Omental fat pad (tissue), 4 donors: ENCODE measurements around the gene REV3L. TPM values are rescaled to one million over a fixed set of nuclear protein-coding genes. Genes with fewer than 3 reads are reported as not detected.
"Not testable (repeated sequence)": the region's sequence is repeated elsewhere in the genome, so short reads cannot be mapped to it uniquely, and the experiment has no call there.

Experiments used
- ATAC-seq: fragments of 150-250 bp; one replicate; pipeline ENCODE4 v1.9.1; 2016; ENCODE audit warnings: mild to moderate bottlenecking, moderate library complexity; ENCODE audit not compliant: low FRiP score
- DNase-seq: peaks from one replicate; pipeline ENCODE4 v3.0.0-alpha.2; 2019; ENCODE audit warnings: low spot score
- total RNA-seq, 4 donors: library from RNA; depleted of rRNA; stranded (reverse); fragments of >200 nt; gene quantifications; one replicate each; pipeline ENCODE4 v1.1.0, GENCODE V29; 2016
- TF ChIP-seq, protein P1 (sequence below), 3 donors: fragments of 450-650 bp; IDR thresholded peaks; one replicate each; pipeline ENCODE4 v1.5.1; 2016 to 2017; ENCODE audit warnings: antibody characterized with exemption in 3 of 3, mild to moderate bottlenecking in 3 of 3, moderate library complexity in 2 of 3

Gene REV3L
- total RNA-seq, 4 donors from 2014 or later: 55.5 to 111 (median 63.2) TPM

DNA sequence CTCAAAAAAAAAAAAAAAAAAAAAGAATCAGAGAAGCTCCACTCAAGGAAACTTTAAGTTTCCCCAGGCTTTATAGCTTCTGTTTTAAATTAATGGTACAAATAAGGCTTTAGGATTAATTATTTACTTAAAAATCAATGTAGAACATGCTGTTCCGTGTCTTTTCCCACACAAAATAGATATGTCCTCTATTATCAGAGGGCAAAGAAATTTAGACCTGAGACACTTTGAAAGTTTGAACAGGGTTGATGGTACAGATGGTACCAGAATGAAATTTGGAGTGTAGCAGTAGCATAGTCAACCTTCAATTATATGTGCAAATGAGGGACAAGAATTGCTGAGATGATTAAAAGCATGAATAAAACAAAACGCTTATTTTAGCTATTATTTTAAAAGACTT, 32.2 kb upstream of the REV3L start:
- TF ChIP-seq, protein P1, sequence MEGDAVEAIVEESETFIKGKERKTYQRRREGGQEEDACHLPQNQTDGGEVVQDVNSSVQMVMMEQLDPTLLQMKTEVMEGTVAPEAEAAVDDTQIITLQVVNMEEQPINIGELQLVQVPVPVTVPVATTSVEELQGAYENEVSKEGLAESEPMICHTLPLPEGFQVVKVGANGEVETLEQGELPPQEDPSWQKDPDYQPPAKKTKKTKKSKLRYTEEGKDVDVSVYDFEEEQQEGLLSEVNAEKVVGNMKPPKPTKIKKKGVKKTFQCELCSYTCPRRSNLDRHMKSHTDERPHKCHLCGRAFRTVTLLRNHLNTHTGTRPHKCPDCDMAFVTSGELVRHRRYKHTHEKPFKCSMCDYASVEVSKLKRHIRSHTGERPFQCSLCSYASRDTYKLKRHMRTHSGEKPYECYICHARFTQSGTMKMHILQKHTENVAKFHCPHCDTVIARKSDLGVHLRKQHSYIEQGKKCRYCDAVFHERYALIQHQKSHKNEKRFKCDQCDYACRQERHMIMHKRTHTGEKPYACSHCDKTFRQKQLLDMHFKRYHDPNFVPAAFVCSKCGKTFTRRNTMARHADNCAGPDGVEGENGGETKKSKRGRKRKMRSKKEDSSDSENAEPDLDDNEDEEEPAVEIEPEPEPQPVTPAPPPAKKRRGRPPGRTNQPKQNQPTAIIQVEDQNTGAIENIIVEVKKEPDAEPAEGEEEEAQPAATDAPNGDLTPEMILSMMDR (IDR thresholded peaks at IDR 0.05): no peak
- DNase-seq (no peak), ATAC-seq (no peak)

DNA sequence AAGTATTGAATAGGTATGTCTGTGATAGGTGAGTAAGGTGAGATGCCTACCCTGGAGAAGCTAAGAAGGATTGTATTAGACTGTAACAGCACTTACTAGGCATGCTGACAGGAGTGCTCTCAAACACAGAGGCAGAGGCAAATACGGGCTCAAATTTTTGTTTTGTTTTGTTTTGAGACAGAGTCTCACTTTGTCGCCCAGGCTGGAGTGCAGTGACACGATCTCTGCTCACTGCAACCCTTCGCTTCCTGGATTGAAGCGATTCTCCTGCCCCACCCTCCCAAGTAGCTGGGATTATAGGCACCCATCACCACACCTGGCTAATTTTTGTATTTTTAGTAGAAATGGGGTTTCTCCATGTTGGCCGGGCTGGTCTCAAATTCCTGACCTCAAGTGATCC, 31.5 kb upstream of the REV3L start:
- not testable (repeated sequence) for DNase-seq, ATAC-seq

DNA sequence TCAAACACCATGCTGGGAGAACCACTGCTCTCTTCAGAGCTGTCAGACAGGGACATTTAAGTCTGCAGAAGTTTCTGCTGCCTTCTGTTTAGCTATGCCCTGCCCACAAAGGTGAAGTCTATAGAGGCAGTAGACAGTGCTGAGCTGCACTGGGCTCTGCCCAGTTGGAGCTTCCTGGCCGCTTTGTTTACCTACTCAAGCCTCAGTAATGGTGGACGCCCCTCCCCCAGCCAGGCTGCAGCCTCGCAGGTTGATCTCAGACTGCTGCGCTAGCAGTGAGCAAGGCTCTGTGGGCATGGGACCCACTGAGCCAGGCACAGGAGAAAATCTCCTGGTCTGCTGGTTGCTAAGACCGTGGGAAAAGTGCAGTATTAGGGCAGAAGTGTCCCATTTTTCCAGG, 24.2 kb upstream of the REV3L start:
- not testable (repeated sequence) for DNase-seq, ATAC-seq

DNA sequence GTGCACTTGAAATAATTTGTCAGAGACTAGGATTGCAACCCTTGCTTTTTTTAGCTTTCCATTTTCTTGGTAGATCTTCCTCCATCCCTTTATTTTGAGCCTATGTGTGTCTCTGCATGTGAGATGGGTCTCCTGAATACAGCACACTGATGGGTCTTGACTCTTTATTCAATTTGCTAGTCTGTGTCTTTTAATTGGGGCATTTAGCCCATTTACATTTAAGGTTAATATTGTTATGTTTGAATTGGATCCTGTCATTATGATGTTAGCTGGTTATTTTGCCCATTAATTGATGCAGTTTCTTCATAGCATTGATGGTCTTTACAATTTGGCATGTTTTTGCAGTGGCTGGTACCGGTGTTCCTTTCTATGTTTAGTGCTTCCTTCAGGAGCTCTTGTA, 22.5 kb upstream of the REV3L start:
- not testable (repeated sequence) for DNase-seq, ATAC-seq

DNA sequence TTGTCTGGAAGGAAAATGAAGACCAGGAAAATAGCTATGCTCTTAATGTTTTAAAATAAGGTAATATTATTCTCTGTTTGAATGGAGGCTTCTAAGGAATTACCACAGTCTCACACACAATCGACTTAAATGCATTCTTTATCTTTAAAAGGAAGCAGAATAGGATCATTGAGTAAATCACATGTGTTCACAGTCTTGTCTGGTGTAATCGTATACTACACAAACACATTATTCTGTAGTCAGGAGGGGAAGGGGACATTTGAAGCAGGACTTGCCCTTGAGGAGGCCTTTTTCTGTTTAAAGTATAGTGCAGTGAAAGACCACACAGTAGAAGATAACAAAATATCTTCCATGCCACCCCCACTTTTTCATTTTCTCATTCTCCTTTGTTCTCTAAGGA, 20.6 kb upstream of the REV3L start:
- DNase-seq (no peak), ATAC-seq (no peak)
- TF ChIP-seq, protein P1 (IDR thresholded peaks at IDR 0.05): no peak

DNA sequence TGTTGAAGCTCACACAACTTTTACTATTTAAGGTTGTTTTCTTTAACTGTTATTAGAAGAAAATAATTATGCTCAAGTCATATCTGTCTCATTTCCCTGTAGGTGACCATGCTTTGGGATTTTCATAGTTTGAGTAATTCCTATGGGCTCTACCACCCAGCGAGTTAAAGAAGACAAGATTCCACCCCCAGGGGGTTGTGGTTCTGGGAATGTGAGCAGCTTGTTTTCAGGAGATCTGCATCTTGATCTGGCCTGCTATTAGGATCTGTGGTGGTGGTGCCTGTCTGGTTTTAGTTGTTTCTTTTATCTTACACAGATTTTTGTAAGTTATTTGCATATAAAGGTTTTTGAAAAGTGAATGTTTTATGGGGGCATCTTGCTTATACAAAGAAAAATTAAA, 20.2 kb upstream of the REV3L start:
- ATAC-seq: no peak

DNA sequence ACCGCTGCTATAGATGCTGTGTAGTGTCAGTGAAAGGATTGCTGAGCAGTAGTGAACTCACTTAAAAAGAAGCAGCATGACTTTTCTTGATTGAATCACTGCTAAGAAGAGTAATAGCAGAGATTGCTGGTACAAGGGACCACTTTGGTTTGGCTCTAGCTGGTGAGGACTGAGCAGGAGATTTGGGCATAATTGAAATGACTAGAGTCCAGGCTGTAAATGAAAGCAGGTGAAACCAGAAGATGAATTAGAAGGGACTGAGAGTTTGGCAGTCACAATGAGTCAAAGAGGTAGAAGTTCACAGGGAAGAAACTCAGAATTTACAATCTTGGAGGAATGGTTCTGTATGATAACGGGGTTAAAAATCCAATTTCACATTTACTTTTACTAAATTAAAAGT, 19.1 kb upstream of the REV3L start:
- DNase-seq (no peak), ATAC-seq (no peak)
- TF ChIP-seq, protein P1 (IDR thresholded peaks at IDR 0.05): no peak

More for the DNA sequence above, 20.2 kb upstream of the REV3L start:
- TF ChIP-seq, protein P1 (IDR thresholded peaks at IDR 0.05): no peak
- DNase-seq: no peak

DNA sequence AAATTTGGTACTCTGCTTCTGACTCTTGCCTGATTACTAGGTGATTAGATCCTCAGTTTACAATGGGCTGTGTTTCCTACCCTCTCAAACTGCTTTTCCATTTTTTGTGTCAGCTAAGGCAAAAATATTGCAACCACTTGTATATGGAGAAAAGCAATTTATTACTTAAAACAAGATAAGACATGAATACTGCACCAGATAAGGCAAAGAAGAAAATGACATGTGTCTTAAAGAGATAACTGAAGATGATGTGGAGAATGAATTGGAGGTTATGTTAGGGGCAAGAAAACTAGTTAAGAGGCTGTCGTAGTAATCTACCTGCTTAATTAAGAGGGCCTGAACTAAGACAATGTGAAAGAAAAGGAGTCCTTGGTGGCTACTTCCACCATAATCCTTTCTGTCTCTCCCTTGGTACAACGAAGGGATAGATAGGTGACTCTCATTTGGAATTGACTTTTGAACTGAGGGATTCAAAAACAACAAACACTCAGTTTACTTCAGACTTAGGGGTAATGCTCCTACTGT, 16.3 kb upstream of the REV3L start:
- ATAC-seq (no peak), DNase-seq (no peak)
- TF ChIP-seq, protein P1 (IDR thresholded peaks at IDR 0.05): no peak
